Measurements from ENCODE around the gene EBP. TPM values are rescaled to one million over a fixed set of nuclear protein-coding genes. Genes with fewer than 3 reads are reported as not detected.
A peak's percentile ranks its signal among the peaks of the same experiment; 100 is the strongest.

EBP gene
- polyA plus RNA-seq, 1 donor from 2014 or later = 134 TPM

- Histone ChIP-seq H3K9me3 (ENCODE audit: low read length) (no peaks in the 10 kb centered on the region), H3K9me2 (ENCODE audit: insufficient read depth, low read length) (no peaks in the 10 kb centered on the region), H4K20me1 (ENCODE audit: insufficient read depth) (no peaks in the 10 kb centered on the region), H3K27ac (ENCODE audit: low read length) (peak overlapping the region; percentile 39), H3K79me2 (replicated peaks; ENCODE audit: insufficient read depth, low read length) (no peaks in the 10 kb centered on the region), H3K4me3 (ENCODE audit: low read length) (peak overlapping the region; percentile 75), H3K27me3 (ENCODE audit: insufficient read depth, low read depth, low read length) (no peaks in the 10 kb centered on the region), H2AFZ (ENCODE audit: low read depth, low read length) (peak overlapping the region; percentile 60), H3K4me2 (ENCODE audit: low read length) (peak overlapping the region; percentile 55), H3K36me3 (ENCODE audit: insufficient read depth, low read length) (no peaks in the 10 kb centered on the region), H3K9ac (ENCODE audit: low read length) (peak overlapping the region; percentile 76), H3F3A (ENCODE audit: insufficient read depth, low read length, poor library complexity, severe bottlenecking) (no peaks in the 10 kb centered on the region)
- TF ChIP-seq TAF1 (IDR thresholded peaks at IDR 0.05; ENCODE audit: low read depth) (no peak), SMC3 (conservative IDR thresholded peaks at IDR 0.05; ENCODE audit: poor library complexity) (no peak), MXI1 (conservative IDR thresholded peaks at IDR 0.05; ENCODE audit: poor library complexity, severe bottlenecking) (no peak), POLR2AphosphoS5 (IDR thresholded peaks at IDR 0.05) (no peak), CTCF (IDR thresholded peaks at IDR 0.05; ENCODE audit: poor library complexity, severe bottlenecking) (no peak), EZH2 (IDR thresholded peaks at IDR 0.05; ENCODE audit: borderline replicate concordance, insufficient read depth, low read length, poor library complexity, severe bottlenecking) (no peak), RAD21 (conservative IDR thresholded peaks at IDR 0.05) (no peak), REST (IDR thresholded peaks at IDR 0.05; ENCODE audit: borderline replicate concordance) (no peak)
Measured at GRCh38 chrX:48509619-48510018, 12.0 kb upstream of the EBP start.

- no peaks in the 10 kb centered on the region for H4K20me1 ChIP-seq (ENCODE audit: insufficient read depth)
- H3K79me2 ChIP-seq (replicated peaks; ENCODE audit: insufficient read depth, low read length) = no peaks in the 10 kb centered on the region
- H2AFZ ChIP-seq (ENCODE audit: low read depth, low read length) = no peak overlapping the region
- H3K9me2 ChIP-seq (ENCODE audit: insufficient read depth, low read length) = no peaks in the 10 kb centered on the region
- H3F3A ChIP-seq (ENCODE audit: insufficient read depth, low read length, poor library complexity, severe bottlenecking) = no peaks in the 10 kb centered on the region
- H3K27me3 ChIP-seq (ENCODE audit: insufficient read depth, low read depth, low read length) = no peaks in the 10 kb centered on the region
- no peak overlapping the region for H3K9ac ChIP-seq (ENCODE audit: low read length)
- TF ChIP-seq RAD21 (conservative IDR thresholded peaks at IDR 0.05) = no peak
- no peak for TF ChIP-seq POLR2AphosphoS5 (IDR thresholded peaks at IDR 0.05)
- TF ChIP-seq REST (IDR thresholded peaks at IDR 0.05; ENCODE audit: borderline replicate concordance) = no peak
- TF ChIP-seq TAF1 (IDR thresholded peaks at IDR 0.05; ENCODE audit: low read depth) = no peak
- TF ChIP-seq SMC3 (conservative IDR thresholded peaks at IDR 0.05; ENCODE audit: poor library complexity) = no peak
- no peak for TF ChIP-seq EZH2 (IDR thresholded peaks at IDR 0.05; ENCODE audit: borderline replicate concordance, insufficient read depth, low read length, poor library complexity, severe bottlenecking)
- no peak for TF ChIP-seq MXI1 (conservative IDR thresholded peaks at IDR 0.05; ENCODE audit: poor library complexity, severe bottlenecking)
- no peak for TF ChIP-seq EP300 (conservative IDR thresholded peaks at IDR 0.05; ENCODE audit: poor library complexity, severe bottlenecking)
- no peak for TF ChIP-seq CTCF (IDR thresholded peaks at IDR 0.05; ENCODE audit: poor library complexity, severe bottlenecking)
- no peak overlapping the region for H3K27ac ChIP-seq (ENCODE audit: low read length)
- no peak overlapping the region for H3K4me2 ChIP-seq (ENCODE audit: low read length)
- H3K9me3 ChIP-seq (ENCODE audit: low read length) = no peaks in the 10 kb centered on the region
- H3K4me3 ChIP-seq (ENCODE audit: low read length) = no peak overlapping the region
- H3K36me3 ChIP-seq (ENCODE audit: insufficient read depth, low read length) = no peaks in the 10 kb centered on the region
Measured at GRCh38 chrX:48511560-48511959, 10.0 kb upstream of the EBP start.
